ENCODE measurements around the gene FERD3L. TPM values are rescaled to one million over a fixed set of nuclear protein-coding genes. Genes with fewer than 3 reads are reported as not detected.

FERD3L gene
- total RNA-seq, 2 experiments from 2014 or later = not detected

DNA sequence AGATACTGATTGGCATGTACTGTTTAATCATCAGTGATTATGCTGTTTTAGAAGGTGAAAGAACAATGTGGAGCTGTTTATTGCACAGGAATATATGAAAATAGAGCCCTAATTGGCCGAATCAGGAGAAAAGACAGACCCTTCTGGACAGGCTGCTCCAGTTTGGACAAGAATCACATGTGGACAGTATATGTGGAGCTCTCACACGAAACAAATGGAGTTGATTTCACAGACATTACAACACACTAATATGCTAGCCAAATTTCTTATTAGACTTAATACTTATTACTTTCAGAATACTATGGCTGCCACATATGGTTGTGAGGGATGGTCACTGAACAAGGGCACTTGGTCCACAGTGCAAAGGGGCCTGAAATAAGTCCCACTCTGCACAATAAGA, 43.3 kb downstream of the FERD3L start:
- POLR2A ChIA-PET = no interaction called here
- CTCF ChIA-PET (ENCODE audit: unreplicated experiment) = no interaction called here
- Histone ChIP-seq H2AFZ (ENCODE audit: low read length) (no peak overlapping the region), H3K36me3 (ENCODE audit: insufficient read depth, low read length) (no peaks in the 10 kb centered on the region), H3K27ac (ENCODE audit: low read depth, low read length, poor library complexity, severe bottlenecking) (no peak overlapping the region), H3K4me3 (ENCODE audit: low read depth, low read length, poor library complexity, severe bottlenecking) (no peak overlapping the region), H3K9me3 (ENCODE audit: low read length) (no peaks in the 10 kb centered on the region), H4K20me1 (ENCODE audit: insufficient read depth, low read length) (no peaks in the 10 kb centered on the region), H3K4me1 (ENCODE audit: insufficient read depth, low read length, poor library complexity, severe bottlenecking) (no peaks in the 10 kb centered on the region), H3K4me2 (ENCODE audit: low read length) (no peak overlapping the region), H3K9me2 (ENCODE audit: insufficient read depth, low read length) (no peaks in the 10 kb centered on the region), H3K79me2 (ENCODE audit: insufficient read depth, low read depth, low read length) (no peaks in the 10 kb centered on the region)
- BruUV-seq (replicated peaks) = no TSS peak
- intact Hi-C loops (cut with micrococcal nuclease; ENCODE audit: unreplicated experiment) = no loop called here
- TF ChIP-seq, protein P1, sequence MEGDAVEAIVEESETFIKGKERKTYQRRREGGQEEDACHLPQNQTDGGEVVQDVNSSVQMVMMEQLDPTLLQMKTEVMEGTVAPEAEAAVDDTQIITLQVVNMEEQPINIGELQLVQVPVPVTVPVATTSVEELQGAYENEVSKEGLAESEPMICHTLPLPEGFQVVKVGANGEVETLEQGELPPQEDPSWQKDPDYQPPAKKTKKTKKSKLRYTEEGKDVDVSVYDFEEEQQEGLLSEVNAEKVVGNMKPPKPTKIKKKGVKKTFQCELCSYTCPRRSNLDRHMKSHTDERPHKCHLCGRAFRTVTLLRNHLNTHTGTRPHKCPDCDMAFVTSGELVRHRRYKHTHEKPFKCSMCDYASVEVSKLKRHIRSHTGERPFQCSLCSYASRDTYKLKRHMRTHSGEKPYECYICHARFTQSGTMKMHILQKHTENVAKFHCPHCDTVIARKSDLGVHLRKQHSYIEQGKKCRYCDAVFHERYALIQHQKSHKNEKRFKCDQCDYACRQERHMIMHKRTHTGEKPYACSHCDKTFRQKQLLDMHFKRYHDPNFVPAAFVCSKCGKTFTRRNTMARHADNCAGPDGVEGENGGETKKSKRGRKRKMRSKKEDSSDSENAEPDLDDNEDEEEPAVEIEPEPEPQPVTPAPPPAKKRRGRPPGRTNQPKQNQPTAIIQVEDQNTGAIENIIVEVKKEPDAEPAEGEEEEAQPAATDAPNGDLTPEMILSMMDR (conservative IDR thresholded peaks at IDR 0.05; ENCODE audit: low read length) = no peak
- no peak for TF ChIP-seq EZH2phosphoT487 (IDR thresholded peaks at IDR 0.05; ENCODE audit: borderline replicate concordance, low read depth, low read length)
- no peak for DNase-seq (ENCODE audit: low spot score)

DNA sequence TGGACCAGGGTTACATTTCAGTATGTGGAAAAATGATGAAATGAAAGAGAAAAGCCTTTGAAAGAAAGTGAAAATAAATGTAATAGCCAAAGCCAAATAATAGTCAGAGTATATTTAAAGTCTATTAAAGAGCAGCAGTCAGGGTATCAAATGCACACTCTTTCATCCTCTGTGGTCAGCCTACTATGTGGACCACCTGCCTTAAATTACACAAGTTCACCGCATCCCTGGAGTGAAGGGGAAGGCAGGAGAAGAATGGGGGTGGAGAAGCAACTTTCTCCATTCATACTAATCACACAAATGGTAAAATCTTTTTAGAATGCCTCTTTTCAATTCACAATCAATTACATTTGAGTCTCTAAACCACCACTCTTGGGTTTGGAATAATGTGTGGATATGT, 43.7 kb downstream of the FERD3L start:
- Histone ChIP-seq H3K36me3 (ENCODE audit: insufficient read depth, low read length) (no peaks in the 10 kb centered on the region), H2AFZ (ENCODE audit: low read length) (no peak overlapping the region), H3K4me2 (ENCODE audit: low read length) (no peak overlapping the region), H3K27ac (ENCODE audit: low read depth, low read length, poor library complexity, severe bottlenecking) (no peak overlapping the region), H3K79me2 (ENCODE audit: insufficient read depth, low read depth, low read length) (no peaks in the 10 kb centered on the region), H3K9me2 (ENCODE audit: insufficient read depth, low read length) (no peaks in the 10 kb centered on the region), H3K4me3 (ENCODE audit: low read depth, low read length, poor library complexity, severe bottlenecking) (no peak overlapping the region), H4K20me1 (ENCODE audit: insufficient read depth, low read length) (no peaks in the 10 kb centered on the region), H3K4me1 (ENCODE audit: insufficient read depth, low read length, poor library complexity, severe bottlenecking) (no peaks in the 10 kb centered on the region), H3K9me3 (ENCODE audit: low read length) (no peaks in the 10 kb centered on the region)
- no peak for DNase-seq (ENCODE audit: low spot score)
- no TSS peak for BruUV-seq (replicated peaks)
- CTCF ChIA-PET (ENCODE audit: unreplicated experiment) = no interaction called here
- POLR2A ChIA-PET = no interaction called here
- TF ChIP-seq, protein P1 (conservative IDR thresholded peaks at IDR 0.05; ENCODE audit: low read length) = no peak
- TF ChIP-seq EZH2phosphoT487 (IDR thresholded peaks at IDR 0.05; ENCODE audit: borderline replicate concordance, low read depth, low read length) = no peak
- intact Hi-C loops (cut with micrococcal nuclease; ENCODE audit: unreplicated experiment) = no loop called here

DNA sequence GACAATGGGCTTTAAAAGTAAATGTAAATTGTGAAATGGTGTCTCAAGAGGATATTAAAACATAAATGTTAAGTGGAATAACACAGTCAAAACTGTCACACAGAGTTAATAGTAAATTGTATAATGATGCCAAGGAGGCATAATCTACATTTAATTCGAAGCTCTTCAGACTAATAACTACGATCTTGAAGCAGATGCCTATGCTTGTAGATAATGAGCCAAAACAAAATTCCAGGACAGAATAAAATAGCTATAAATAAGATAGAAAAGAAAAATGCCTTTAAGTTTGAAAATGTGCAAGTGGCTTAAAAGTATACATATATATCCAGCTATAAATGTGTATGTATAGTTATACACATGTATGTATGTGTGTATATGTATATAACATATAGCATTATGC, 45.3 kb downstream of the FERD3L start:
- CTCF ChIA-PET (ENCODE audit: unreplicated experiment) = no interaction called here
- Histone ChIP-seq H3K4me2 (ENCODE audit: low read length) (no peak overlapping the region), H3K9me2 (ENCODE audit: insufficient read depth, low read length) (no peaks in the 10 kb centered on the region), H2AFZ (ENCODE audit: low read length) (no peak overlapping the region), H3K79me2 (ENCODE audit: insufficient read depth, low read depth, low read length) (no peaks in the 10 kb centered on the region), H3K4me1 (ENCODE audit: insufficient read depth, low read length, poor library complexity, severe bottlenecking) (no peaks in the 10 kb centered on the region), H4K20me1 (ENCODE audit: insufficient read depth, low read length) (no peaks in the 10 kb centered on the region), H3K36me3 (ENCODE audit: insufficient read depth, low read length) (no peaks in the 10 kb centered on the region), H3K4me3 (ENCODE audit: low read depth, low read length, poor library complexity, severe bottlenecking) (no peak overlapping the region), H3K27ac (ENCODE audit: low read depth, low read length, poor library complexity, severe bottlenecking) (no peak overlapping the region), H3K9me3 (ENCODE audit: low read length) (no peaks in the 10 kb centered on the region)
- no peak for TF ChIP-seq EZH2phosphoT487 (IDR thresholded peaks at IDR 0.05; ENCODE audit: borderline replicate concordance, low read depth, low read length)
- TF ChIP-seq, protein P1 (conservative IDR thresholded peaks at IDR 0.05; ENCODE audit: low read length) = no peak
- intact Hi-C loops (cut with micrococcal nuclease; ENCODE audit: unreplicated experiment) = no loop called here
- no peak for DNase-seq (ENCODE audit: low spot score)
- POLR2A ChIA-PET = no interaction called here
- BruUV-seq (replicated peaks) = no TSS peak
